NB4 (cell line): Measurements from ENCODE around the gene ESRRA.

Experiments
- DNase-seq: peaks from one replicate; pipeline ENCODE4 v3.0.0; 2010; ENCODE audit warnings: low read depth
- H3K4me3 ChIP-seq: one replicate; pipeline ENCODE4 v1.5.1; 2011; ENCODE audit warnings: mild to moderate bottlenecking, low read depth, low read length, moderate library complexity
- MAX ChIP-seq: IDR thresholded peaks from 2 replicates; pipeline ENCODE4 v1.6.1; 2011; ENCODE audit warnings: low read depth, low read length
- MYC ChIP-seq: IDR thresholded peaks from 2 replicates; pipeline ENCODE4 v1.6.1; 2011; ENCODE audit warnings: low read depth, low read length
- POLR2A ChIP-seq: IDR thresholded peaks from 2 replicates; pipeline ENCODE4 v1.6.1; 2011; ENCODE audit warnings: mild to moderate bottlenecking; ENCODE audit not compliant: insufficient read length; ENCODE audit errors: extremely low read depth
- TF ChIP-seq, protein P1 (sequence below): IDR thresholded peaks from one replicate; pipeline ENCODE4 v1.5.1; 2012; ENCODE audit warnings: low read depth, low read length

ESRRA gene

GRCh38 chr11:64303109-64304031 is 2.0 kb upstream of the ESRRA start:
- no peak for DNase-seq
- TF ChIP-seq POLR2A (no peak), MAX (no peak), MYC (no peak)
- TF ChIP-seq, protein P1, sequence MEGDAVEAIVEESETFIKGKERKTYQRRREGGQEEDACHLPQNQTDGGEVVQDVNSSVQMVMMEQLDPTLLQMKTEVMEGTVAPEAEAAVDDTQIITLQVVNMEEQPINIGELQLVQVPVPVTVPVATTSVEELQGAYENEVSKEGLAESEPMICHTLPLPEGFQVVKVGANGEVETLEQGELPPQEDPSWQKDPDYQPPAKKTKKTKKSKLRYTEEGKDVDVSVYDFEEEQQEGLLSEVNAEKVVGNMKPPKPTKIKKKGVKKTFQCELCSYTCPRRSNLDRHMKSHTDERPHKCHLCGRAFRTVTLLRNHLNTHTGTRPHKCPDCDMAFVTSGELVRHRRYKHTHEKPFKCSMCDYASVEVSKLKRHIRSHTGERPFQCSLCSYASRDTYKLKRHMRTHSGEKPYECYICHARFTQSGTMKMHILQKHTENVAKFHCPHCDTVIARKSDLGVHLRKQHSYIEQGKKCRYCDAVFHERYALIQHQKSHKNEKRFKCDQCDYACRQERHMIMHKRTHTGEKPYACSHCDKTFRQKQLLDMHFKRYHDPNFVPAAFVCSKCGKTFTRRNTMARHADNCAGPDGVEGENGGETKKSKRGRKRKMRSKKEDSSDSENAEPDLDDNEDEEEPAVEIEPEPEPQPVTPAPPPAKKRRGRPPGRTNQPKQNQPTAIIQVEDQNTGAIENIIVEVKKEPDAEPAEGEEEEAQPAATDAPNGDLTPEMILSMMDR = no peak
- peak overlapping the region; percentile 85 for H3K4me3 ChIP-seq

DNA sequence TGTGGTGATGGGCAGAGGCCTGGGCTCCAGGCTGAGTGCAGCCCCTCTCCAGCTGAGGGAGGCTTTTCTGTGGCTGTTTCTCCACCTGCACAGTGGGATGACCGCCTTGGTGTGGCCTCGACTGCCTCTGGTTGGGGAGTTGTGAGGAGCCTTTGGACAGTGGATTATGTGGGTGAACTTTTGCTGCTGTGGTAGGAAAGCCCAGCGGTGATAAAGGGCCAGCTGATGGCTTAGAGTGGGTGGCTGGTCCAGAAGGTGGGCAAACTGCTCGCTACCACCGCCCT is 1.4 kb upstream of the ESRRA start:
- peak overlapping the region; percentile 85 for H3K4me3 ChIP-seq
- no peak for DNase-seq
- TF ChIP-seq, protein P1 = no peak
- TF ChIP-seq MAX = no peak
- TF ChIP-seq POLR2A = no peak
- TF ChIP-seq MYC = no peak

DNA sequence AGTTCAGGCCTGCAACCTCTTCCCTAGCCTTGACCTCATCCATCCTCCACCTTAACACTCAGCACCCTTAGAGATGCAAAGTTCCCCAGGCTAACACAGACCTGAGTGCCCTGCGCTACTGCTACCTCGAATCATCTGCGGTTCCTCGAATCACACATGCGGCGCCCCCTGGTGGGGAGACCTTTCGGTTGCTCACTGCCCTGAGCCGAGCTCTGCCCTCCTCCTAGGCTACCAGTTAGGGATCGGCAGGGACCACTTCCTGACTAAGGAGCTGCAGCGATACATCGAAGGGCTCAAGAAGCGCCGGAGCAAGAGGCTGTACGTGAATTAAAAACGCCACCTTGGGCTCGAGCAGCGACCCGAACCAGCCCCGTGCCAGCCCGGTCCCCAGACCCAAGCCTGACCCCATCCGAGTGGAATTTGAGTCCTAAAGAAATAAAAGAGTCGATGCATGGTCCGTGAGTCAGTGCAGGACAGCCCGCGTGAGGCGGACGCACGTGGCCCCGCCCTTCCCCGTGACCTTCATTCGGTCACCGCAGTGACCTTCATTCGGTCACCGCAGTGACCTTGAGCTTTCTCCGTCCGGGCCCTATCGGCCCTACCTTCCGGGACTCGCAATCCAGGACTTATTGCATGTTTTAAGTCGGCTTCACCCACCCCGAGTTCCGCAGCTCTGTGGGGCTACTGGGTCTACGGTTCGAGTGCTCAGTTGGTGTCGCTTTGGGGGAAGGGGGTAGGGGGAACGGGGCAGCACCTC is 830 bp upstream of the ESRRA start:
- TF ChIP-seq MYC = peak; percentile 93
- TF ChIP-seq, protein P1 = peak; percentile 91
- TF ChIP-seq MAX = peak; percentile 98
- peak; percentile 69 for TF ChIP-seq POLR2A
- H3K4me3 ChIP-seq = peak overlapping the region; percentile 85
- peak; percentile 98 for DNase-seq

GRCh38 chr11:64305691-64306562 is 603 bp downstream of the ESRRA start:
- TF ChIP-seq MAX = peak; percentile 87
- TF ChIP-seq, protein P1 = peak; percentile 40
- TF ChIP-seq MYC = peak; percentile 63; the same call in 1 of the 2 replicates
- peak; percentile 20 for TF ChIP-seq POLR2A
- peak overlapping the region; percentile 98 for H3K4me3 ChIP-seq
- DNase-seq = peak; percentile 91

- peak; percentile 1; the same call in 1 of the 2 replicates for TF ChIP-seq MYC
- no peak for TF ChIP-seq MAX
These were observed 1.2 kb downstream of the ESRRA start for GRCh38 chr11:64306563-64306875.

More at GRCh38 chr11:64306563-64306875, 1.2 kb downstream of the ESRRA start:
- no peak for DNase-seq
- peak overlapping the region; percentile 98 for H3K4me3 ChIP-seq
